Measurements from ENCODE around the gene CRYAA.
A peak's percentile ranks its signal among the peaks of the same experiment; 100 is the strongest.

CRYAA gene

DNA sequence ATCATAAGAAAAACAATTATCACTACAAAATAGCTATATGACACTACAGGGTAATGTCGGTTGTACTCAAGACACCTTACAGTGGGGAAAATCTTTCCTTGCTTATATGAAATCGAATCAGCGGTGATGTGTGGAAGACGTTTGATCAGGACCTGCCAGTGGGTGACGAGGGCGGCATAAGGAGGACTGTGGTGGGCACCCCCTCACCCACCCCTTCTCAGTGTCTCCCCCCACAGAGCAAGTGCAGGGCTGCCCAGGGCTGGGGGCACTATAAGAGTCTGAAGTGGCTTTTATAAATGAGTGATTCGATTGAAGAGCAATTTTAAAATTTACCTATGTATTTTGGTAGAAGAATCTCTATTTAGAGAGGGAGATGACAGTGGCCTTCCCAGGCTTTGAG is 35.8 kb downstream of the CRYAA start:
- DNase-seq = peak; percentile 12

DNA sequence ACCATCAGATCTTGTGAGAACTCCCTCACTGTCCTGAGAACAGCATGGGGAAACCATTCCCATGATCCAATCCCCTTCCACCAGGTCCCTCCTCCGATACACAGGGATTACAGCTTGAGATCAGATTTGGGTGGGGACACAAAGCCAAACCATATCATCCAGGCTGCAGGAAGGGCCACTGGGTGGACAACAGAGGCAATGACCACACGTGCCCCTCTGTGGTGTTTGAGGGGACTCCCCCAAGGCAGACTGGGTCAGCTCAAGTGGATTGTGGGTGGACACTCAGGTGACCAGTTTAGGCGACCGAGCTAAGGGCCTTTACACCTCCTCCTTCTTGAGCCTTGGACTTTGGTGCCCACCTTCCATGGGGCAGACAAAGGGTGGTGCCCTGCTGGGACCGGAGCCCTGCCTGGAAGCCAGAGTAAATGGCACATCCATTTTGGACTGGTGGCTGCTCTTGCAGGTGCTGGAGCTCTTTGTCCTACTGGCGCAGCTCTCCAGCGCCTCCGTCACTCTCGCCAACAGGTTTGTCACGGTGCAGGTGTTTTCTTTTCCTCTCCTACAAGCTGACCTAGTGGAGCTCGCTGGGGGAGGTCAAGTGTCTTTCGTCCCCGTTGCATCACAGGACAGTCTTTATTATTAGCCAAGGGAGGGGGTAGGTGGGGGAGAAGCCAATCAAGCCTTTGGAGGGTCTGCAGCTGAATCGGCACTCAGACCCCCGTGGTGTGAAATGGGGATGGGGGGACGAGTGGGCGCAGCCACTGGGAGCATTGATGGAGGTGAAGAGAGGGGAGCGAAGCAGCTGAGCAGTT is 37.6 kb downstream of the CRYAA start:
- DNase-seq = peak; percentile 51

DNA sequence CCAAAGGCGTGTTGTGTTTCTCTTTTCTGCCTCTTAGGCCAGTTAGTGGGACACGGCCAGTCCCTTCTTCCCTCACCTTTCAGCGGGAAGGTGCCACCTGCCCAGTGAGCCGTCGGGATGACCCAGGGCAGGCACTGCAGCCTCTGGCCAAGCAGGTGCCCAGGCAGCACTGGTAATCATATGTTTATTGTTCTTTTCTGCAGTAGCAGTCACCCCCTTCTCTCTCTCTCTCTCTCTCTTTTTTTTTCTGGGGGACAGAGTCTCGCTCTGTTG is 38.2 kb downstream of the CRYAA start:
- no peak for DNase-seq

DNA sequence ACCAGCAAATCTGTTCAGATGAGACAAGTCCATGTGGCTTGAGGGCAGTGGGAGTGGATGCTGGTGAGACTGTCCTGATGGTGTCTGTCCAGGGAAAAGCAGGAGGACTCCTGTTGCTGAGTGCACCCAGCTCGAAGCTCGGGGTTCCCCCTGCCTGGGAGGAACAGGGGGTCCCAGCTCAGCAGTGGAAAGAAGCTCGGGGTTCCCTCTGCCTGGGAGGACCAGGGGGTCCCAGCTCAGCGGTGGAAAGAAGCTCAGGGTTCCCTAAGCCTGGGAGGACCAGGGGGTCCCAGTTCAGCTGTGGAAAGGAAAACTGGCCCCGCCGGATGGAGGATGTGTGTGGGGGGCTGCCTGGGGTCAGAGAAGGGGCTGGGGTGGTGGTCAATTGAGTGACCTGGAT is 39.1 kb downstream of the CRYAA start:
- peak; percentile 47 for DNase-seq

DNA sequence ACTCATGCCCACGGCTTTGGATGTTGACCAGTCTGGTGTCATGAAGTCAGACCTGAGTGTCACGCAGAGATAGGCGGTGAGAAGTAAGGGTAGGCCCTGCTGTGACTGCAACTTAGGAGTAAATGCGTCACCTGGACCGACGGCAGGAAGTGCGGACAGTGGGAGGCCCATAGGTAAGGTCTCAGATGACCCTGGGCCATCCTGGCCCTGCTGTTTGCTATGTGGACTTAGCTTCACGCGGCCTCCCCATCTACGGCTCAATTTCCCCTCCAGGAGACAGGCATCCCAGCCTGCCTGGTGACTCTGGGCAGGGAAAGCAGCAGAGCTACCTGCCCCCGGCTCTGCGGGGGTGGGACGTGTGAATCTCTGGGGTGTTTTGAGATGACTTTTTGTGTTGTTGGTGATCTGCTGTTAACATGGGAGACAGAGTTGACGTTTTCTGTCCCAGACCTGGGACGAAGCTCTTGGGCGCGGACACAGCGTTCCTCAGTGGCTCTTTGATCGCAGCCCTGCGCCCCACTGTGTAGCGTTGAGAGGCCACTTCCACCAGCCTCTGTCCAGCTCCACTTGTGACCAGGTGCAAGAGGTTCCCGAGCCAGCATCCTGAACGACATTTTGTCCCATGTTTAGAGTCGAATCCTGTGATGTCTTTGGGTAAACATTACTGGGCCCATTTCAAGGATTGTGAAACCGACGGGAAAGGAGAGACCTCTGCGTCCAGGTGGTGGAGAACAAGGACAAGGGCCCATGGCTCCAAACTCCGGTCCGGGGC is 39.9 kb downstream of the CRYAA start:
- peak; percentile 30 for DNase-seq

DNA sequence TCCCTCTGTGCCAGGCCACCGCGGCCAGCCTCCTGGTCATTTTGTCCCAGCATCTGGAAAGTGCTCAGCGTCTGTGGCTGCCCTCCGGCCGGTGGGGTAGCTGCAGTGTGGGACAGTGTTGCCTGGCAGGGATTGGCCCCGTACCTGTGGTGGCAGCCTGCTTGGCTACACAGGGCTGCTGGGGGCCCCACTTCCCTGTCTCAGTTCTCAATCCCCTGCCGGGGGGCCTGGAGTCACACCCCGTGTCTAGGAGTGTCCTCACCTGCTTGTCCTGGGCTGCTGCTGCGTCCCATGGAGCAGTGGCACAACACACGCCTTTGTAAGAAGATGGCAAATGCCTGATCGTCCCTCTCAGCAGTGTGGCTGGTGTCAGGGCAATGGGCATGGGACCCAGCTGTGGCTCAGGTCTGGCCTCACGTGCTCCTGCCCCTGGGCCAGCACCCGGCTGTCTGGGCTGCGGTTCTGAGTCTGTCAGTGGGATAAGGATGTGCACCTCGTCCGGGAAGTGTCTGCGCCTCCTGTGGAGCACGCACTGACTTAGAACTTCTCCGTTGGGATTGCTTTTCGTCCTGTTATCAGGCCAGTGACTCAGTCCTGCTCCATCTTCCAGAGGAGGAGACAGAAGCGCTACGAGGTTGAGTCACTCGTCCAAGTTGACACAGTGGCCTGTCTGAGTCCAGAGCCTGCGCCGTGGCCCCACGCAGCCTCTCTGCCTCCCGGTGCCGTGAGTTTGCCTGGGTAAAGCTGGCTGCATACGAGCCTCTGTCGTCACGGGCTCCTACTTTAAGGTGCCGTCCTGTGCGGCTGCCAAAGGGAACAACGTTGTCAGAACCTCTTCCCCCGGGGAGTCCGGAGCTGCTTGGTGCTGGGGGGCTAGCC is 41.0 kb downstream of the CRYAA start:
- peak; percentile 39 for DNase-seq

DNA sequence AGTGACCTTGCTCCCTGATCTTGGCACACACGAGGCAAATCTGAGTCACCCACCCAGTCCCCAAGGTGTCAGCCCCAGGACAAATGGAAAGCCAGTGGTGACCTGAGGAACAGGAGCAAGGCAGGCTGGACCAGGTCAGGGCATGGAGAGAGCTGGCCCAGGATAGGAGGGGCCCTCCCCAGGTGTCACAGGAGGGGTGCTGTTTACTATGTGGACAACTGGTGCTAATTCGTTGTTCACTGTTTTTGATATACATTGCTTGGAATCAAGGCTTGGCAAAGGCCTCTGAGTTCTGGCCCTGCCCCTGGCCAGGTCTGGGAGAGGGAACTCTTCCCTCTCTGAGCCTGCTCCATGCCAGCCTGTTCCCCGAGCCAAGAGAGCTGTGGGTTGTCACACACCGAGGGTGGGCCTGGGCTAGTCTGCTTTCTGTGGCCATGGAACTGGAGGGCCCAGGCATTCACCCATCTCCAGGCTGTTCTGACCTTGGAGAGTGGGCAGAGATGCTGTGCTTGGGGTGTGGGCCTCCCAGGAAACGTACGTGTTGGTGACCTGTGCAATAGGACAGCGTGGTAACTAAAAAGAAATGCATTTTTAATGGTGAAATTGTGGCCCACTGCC is 41.8 kb downstream of the CRYAA start:
- peak; percentile 34 for DNase-seq

DNA sequence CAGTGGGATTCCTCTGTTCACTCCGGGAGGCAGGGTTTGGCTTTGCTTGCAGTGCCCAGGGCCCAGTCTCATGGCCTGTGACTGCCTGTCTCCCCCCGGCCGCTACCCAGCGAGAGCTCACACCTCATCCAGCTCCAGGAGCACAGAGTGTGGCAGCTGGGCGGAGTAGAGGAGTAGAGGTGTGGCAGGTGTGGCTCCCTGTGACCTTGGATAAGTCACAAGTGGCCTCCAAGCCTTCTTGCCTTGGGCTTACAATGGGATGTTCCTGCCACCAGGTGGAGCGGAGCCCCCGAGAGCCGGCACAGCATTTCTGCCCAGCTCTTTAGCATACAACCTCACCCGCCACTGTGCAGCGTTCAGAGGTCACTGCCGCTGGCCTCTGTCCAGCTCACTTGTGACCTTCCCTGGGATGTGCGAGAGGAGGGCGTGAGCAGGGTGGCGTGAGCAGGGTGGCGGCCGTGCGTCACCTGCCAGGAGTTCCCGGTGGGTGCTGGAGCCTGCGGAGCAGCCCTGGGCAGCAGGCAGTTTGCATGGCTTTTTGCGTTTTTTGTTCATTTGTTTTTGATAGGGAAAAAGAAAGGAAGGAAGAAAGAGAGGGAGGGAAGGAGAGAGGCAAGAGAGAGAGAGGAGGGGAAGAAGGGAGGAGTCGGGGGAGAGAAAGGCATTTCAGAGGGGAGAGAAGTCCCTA is 42.4 kb downstream of the CRYAA start:
- DNase-seq = peak; percentile 44

DNA sequence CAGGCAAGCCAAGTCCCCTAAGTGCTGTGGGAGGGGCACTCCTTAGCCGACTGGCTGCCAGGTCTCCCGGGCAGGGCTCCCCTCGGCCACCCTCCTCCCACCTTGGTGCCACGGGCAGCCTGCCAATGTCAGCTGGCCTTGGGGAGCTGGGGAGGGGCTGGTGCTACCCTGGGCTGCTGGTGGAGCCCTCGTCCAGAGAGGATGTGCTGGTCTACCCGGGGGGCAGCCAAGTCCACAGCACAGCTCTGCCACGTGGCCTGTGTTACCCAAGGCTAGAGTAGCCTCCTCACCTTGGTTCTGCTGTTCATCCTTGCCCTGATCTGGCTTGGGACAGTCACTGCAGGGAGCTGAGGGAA is 42.9 kb downstream of the CRYAA start:
- peak; percentile 60 for DNase-seq

Data from activated effector memory CD4-positive, alpha-beta T cell treated with anti-CD3 and anti-CD28 coated beads, Interleukin-2, amount 50 U/mL, for 16 hours (primary cell).